Uterus (tissue), 2 donors: ENCODE results near the gene UMPS.

ENCODE experiments used
- POLR2A ChIP-seq, 2 donors: fragments of 450-650 bp; IDR thresholded peaks; one replicate each; pipeline ENCODE4 v1.6.1; 2016; ENCODE audit warnings: antibody characterized with exemption in 2 of 2, mild to moderate bottlenecking in 1 of 2, moderate library complexity in 1 of 2
- TF ChIP-seq, protein P1 (sequence below), 4 experiments: fragments of 200-600 bp in 2 of 4; fragments of 450-650 bp in 2 of 4; sonication (generic) in 2 of 4; IDR thresholded peaks; one replicate each; pipeline ENCODE4 v1.5.1; 2016 to 2019; ENCODE audit warnings: antibody characterized with exemption in 4 of 4, mild to moderate bottlenecking in 2 of 4, moderate library complexity in 1 of 4

DNA sequence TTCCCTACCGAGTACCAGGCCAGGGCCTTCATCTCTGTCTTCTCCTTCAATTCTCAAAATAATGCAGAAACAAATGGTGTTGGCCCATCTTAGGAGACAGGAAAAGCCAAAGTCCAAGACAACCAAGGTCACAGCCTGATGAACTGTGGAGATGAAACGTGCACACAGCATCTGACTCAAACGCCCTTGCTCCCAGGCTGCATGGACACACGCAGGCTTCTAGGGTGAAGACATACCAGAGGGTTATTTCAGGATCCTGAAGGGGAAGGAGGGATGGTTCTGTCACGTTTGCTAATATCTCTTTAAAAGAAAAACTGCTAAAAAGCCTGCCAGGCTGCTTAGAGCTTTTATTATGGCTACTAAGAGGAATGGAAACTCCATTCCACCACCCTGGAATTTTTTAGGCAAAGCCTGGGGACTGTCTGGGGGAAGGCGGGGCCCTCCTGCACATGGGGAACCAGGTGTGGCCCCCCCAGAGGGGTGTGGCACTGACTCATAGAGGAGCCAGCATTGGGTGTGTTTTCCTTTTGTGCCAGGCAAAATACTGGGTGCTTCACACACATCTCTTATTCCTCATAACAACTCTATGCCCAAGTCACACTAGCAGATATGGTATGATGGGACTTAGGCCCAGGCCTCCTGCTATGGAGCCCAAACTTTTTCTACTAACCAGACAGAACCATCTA, 62.9 kb downstream of the UMPS start:
- TF ChIP-seq, protein P1, sequence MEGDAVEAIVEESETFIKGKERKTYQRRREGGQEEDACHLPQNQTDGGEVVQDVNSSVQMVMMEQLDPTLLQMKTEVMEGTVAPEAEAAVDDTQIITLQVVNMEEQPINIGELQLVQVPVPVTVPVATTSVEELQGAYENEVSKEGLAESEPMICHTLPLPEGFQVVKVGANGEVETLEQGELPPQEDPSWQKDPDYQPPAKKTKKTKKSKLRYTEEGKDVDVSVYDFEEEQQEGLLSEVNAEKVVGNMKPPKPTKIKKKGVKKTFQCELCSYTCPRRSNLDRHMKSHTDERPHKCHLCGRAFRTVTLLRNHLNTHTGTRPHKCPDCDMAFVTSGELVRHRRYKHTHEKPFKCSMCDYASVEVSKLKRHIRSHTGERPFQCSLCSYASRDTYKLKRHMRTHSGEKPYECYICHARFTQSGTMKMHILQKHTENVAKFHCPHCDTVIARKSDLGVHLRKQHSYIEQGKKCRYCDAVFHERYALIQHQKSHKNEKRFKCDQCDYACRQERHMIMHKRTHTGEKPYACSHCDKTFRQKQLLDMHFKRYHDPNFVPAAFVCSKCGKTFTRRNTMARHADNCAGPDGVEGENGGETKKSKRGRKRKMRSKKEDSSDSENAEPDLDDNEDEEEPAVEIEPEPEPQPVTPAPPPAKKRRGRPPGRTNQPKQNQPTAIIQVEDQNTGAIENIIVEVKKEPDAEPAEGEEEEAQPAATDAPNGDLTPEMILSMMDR (IDR thresholded peaks at IDR 0.05), result no peak
- no peak for TF ChIP-seq POLR2A (IDR thresholded peaks at IDR 0.05)
